Activated CD8-positive, alpha-beta memory T cell treated with anti-CD3 and anti-CD28 coated beads for 48 hours (primary cell): ENCODE measurements around the gene AGPAT2.

Source experiments
- DNase-seq, 3 experiments: peaks; one replicate each; pipeline ENCODE4 v3.0.0-alpha.2; 2020; ENCODE audit warnings: low read depth in 2 of 3, low spot score in 2 of 3

Gene AGPAT2

DNA sequence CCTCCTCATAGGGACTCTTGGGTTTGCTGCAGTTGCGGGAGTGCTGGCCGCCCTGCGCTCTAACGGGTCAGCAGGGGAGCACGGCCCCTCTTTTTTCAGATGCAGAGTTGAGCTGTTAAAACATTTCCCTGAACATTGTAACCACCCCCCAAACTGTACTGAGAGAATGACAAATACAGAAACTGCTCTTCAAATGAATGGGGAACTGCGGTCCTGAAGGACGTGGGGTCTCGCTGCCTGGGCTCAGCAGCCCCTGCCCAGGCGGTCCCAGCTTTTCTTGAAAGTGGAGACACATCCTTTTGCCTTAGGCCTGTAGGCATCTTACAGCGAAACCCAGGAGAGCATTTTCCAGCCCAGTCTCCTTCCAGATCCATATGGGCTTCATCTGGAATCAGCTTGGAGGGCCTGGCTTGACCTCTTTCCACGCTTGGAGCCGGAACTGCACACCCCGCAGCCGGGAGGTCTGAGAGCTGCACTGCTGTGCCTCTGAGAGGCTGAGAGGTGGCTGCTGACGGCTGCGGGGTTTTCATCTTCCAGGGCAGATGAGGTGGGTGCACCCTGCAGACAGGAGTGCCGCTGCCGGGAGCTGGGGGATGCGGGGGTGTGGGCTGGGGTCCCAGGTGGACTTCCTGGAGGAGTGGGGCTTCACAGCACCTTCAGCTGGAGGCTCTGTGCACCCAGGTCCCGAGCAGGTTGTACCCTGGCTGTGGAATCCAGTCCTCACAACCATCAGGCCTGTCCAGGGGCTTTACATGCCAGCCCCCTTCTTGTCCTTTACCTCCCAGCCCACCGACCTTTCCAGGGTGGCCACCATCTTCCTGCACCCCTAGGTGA is 1.2 kb upstream of the AGPAT2 start:
- no peak for DNase-seq

DNA sequence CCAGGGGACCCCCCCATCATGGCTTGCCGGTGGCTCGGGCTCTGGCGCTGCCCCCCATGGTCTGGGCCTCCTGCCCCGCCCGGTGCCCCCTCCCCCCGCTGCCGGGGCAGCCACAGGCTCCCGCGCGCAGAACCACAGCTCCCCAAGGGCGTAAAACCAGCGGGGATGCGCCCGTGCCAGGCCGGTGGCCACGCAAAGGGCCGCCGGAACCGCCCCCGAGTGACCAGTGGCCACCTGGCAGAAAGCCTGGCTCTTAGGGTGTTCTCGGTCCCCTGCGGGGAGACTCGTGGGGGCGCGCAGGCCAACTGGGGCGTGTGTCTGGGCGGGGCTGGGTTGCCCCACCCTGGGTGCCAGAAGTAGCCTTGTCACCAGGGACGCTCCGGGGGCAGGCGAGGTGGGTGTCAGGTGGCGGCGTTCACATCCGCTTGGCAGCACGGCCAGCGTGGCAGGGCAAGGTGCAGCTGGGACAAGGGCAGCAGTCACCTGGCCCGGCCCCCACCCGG is 515 bp upstream of the AGPAT2 start:
- DNase-seq, result no peak

DNA sequence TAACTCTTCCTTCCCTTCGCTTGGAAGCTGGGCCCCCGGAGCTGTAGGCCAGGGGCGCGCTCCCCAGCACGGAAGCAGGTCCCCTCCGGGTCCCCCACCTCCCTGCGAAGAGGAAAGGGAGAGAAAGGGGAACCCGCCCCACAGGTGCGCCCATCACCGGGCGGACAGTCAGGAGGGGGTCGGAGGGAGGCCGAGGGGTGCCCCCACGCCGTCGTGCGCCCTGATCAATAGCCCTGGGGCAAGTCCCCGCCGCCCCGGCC is 793 bp downstream of the AGPAT2 start:
- no peak for DNase-seq

DNA sequence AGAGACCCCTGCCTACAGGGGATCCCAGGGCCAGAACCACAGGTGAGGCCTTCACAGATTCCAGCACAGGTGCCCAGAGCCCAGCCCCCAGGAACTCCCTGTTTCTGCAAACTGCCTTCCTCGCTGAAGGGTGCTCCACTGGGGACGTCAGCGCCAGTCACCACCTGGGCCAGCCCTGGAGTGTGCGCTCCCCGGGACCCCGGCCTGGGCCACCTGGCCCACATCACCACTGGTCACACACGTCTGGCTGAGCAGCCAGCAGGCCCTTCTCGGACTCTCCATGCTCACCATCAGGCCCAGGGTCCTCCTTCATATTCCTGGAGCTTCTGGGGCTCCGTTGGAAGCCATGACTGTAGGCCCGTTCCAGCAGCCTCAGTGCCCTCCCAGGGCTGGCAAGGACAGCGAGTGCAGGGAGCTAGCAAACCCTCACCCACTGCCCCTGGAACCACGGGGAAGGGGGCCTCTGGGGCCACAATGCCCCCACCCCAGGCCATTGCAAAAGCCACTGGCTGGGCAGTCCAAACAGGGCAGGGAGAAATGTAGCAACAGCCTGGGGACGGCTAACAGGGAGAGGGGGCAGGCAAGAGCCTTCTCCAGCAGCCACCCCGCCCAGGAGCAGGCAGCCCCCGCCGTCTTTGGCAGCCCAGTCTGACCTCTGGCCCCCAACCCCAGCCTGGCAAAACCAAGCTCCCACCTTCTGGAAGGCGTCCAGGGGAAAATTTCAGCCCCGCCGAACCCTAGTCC is 1.3 kb downstream of the AGPAT2 start:
- DNase-seq, result no peak

DNA sequence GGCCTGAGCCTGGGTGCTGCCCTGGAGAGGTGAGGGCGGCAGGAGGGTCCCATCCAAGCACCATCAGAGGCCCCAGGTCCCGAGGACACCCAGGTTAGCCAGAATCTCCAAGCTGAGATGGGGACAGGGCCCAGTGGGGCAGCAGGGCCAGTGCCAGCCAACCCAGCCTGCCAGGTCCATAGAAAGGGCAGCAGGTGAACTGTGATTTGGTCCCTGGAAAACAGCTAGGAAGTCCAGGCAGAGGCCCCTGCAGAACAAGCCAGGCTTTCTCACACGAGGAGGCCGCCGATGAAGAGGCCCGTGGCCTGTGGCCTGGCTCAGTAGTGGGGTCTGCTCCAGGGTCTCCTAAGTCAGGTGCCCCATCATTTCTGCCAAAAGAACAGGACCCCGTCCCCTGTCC is 2.0 kb downstream of the AGPAT2 start:
- no peak for DNase-seq

- no peak for DNase-seq
These were observed 2.5 kb downstream of the AGPAT2 start for GRCh38 chr9:136684799-136685198.

GRCh38 chr9:136684339-136684738 is 2.9 kb downstream of the AGPAT2 start:
- no peak for DNase-seq

DNA sequence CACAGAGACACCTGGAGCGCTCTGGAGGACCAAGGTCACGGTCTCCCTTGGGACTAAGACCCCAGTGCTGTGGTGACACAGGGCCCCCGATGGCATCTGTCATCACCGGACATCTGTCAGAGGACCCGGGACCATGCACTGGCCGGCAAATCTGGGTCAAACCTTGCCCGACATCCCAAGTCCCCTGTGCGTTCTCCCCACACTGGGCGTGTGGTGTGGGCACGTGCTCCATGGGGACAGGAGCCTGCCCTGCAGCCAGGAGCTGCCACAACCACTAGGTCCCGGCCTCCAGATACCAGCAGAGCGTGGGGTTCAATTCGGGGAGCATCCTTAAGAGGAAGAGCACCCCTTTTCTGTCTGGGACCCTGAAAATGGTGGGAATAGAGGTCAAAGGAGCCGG is 3.5 kb downstream of the AGPAT2 start:
- no peak for DNase-seq

DNA sequence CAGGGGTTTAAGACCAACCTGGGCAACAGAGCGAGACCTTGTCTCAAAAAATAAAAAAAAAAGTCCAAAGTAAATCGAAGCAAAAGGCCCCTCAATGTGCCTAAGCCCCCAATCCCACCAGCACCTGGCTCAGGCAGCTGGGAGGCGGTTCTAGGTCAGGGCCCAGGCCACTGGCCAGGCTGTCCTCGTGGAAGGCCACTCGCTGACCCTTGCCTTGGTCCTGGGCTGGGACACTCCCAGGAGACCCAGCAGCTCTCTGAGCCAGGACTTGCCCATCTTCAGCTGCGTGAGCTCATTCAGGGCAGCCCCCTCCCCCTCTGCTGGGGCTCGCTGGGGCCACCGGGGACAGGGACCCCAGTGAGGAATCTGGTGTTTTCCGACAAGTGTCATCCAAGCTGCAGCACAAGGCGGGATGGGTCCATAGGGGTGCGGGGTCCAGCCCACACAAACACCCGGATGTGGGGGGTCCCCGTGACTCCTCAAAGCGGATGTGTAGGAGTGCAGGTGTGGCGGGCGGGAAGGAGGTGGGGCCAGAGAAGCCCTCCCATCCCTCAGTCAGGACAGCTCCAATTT is 4.0 kb downstream of the AGPAT2 start:
- DNase-seq, result no peak

DNA sequence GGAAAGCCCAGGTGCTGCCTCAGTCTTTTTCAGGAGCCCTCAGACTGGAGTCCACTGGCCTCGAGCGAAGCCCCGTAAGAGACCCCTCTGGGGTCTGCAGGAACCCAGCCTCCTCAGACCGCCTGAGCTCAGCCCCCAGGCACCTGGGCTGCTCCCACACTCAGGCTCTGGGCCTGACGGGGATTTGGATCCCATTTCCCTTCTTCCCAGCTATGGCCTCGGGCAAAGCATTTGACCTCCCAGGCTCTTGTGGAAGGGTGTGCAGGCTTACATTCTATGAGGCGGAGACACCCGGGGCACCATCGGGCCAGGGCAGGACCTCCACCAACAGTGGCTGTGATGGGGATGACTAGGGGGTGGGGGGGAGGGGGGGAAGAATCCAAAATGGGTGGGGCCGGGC is 4.5 kb downstream of the AGPAT2 start:
- no peak for DNase-seq

- DNase-seq, result no peak
These were observed 5.1 kb downstream of the AGPAT2 start for GRCh38 chr9:136681945-136682699.

- no peak for DNase-seq
These were observed 6.2 kb downstream of the AGPAT2 start for GRCh38 chr9:136681029-136681428.

- no peak for DNase-seq
These were observed 7.8 kb downstream of the AGPAT2 start for GRCh38 chr9:136679431-136679941.

- DNase-seq, result no peak
These were observed 8.6 kb downstream of the AGPAT2 start for GRCh38 chr9:136678624-136679023.

DNA sequence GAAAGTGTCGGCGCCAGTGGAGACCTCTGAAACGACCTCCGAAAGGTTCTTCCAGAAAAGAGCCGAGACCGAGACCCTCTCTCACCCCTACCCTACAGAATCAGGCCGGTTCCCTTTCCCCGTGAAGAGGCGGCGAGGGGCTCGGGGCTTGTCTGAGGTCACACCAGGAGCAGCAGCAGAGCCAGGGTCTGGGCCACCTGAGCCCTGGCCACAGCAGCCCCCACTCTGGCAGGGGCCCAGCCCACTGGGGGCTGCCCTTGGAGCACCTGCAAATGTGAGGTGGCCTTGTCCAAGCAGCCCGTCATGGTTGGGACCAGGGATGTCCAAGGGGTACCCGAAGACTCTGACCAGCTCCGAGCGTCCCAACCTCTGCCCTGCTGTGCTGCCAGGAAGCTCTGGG is 9.2 kb downstream of the AGPAT2 start:
- no peak for DNase-seq

GRCh38 chr9:136676920-136677686 is 10.2 kb downstream of the AGPAT2 start:
- DNase-seq, result no peak

DNA sequence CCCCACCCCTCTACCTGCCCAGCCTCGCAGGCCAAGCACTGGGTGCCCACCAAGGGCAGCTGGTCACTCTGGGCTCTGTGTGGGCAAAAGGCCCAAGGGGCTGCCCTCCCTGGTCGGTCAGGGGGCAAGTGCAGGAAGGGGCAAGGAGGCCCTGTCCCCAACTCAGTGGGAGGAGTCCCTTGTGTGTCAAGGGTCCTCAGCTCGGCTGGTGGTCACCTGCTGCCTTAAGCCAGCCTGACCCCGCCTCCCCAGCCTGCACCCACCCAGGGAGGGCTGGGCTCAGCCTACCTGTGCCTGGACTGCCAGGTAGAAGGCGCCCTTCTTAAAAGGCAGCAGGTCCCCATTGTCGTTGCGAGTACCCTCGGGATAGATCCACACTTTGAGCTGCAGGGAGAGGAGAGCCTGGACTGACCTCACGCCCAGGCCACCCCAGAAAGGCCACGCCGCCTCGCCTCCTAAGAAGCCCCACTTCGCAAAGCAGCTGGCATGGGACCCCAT is 10.9 kb downstream of the AGPAT2 start:
- DNase-seq, result no peak

DNA sequence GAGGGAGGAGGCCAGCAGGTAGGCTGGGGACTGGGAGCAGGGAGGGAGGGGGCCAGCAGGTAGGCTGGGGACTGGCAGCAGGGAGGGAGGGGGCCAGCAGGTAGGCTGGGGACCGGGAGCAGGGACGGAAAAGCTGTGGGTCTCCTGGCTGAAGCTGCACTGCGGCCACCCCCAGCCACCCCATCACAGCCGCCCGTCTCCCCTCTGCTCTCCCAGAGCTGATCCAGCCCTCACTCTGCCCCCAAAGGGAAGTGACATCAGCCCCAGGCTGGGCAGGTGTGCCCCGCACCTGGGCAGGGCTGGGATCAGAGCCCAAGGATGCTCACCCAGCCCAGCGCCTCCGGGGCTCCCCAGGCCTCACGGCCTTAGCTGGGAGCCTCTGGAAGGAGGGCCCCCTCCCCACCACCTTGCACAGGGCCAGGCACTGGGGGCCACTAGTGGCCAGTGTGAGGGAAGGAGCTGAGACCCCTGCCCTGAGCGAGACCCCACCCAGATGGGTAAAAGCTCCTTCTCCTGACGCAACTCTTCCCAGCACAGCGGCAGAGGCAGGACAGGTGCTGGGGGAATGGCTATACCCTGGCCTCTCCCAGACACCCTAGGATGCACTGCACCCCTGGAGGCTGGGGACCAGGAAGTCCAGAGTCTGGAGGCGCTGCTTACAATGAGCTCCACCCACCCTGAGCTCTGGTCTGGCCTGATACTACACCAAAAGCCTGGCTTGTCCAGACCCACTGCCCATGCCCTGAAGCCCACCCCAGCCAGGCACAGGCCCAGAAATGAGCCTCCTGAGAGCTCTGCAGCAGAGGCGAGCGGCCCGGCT is 11.6 kb downstream of the AGPAT2 start:
- no peak for DNase-seq

- DNase-seq, result no peak
These were observed 12.4 kb downstream of the AGPAT2 start for GRCh38 chr9:136674786-136675349.
